Loucy (cell line): ENCODE results near the gene XRN2.

Experiments used
- CTCF ChIP-seq: fragments of 200-600 bp; sonication (generic); conservative IDR thresholded peaks from 2 replicates; pipeline ENCODE4 v1.5.1; 2014; ENCODE audit warnings: mild to moderate bottlenecking, antibody characterized with exemption, low read length
- EZH2phosphoT487 ChIP-seq: fragments of 200-600 bp; IDR thresholded peaks from 2 replicates; pipeline ENCODE4 v1.6.1; 2018; ENCODE audit warnings: antibody characterized with exemption, mild to moderate bottlenecking, moderate library complexity, borderline replicate concordance

GRCh38 chr20:21336455-21337151 lies 33.5 kb downstream of the XRN2 start:
- TF ChIP-seq CTCF (no peak), EZH2phosphoT487 (no peak)
